GM19438 (cell line): Measurements from ENCODE around the gene HIVEP3.

Experiments used
- ATAC-seq: cut with Tn5 transposase; IDR thresholded peaks from one replicate; pipeline ENCODE4 v1.9.1; 2021; ENCODE audit warnings: low read depth; ENCODE audit not compliant: unreplicated experiment

Gene HIVEP3

DNA sequence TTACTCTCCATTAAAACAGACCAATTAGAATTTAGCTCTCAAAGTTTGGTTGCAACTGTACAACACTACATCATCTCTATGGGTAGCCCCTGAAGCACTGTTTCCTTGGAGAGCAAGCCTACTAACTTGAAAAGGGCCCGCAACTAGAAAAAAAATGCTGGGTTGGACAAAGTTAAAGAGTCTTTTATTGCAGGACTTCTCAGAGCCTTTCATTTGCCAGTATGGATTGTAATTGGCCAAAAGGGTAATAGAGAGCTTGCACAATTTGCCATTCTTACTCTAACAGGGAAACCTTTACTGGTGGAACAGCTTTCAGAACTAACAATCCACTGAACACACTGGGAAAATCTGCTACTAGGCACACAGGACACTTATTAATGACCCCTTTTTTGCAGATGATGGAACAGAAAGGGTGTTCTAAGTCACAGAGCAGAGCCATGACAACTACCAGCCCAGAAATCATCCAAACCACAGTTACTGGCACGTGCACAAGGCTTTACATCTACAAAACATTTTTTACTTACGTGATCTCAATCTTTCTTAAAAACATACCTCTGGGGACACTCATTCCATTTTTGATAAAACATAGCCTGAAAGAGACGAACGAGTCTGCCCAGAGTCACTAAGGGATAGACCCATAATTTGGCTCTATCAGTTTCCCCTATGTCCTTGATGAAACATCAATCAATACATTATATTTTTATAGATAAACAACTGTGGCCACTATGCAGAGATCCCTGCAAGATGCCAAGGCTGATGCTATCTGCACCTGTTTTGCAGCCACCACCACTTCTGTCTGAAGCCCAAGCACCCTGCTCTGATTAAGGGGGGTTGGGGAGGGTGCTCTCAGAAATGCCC, 257.9 kb downstream of the HIVEP3 start:
- no peak for ATAC-seq

DNA sequence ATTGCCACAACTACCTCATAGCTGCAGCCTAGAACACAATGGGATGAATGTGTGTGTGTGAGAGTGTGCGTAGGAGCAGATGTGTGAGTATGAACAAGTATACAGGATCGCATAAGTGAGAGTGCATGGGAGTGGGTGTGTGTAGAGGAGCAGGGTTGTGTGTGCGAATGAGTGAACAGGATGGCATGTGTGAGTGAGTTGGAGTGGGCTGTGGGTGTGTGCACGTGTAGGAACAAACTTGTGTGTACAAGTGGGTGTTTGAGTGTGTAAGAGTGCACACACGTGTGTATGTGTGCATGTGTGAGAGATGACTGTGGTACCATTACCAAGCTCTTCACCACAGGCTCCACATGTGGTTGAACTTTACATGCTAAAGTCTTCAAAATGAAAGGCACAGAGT, 258.8 kb downstream of the HIVEP3 start:
- ATAC-seq: no peak

DNA sequence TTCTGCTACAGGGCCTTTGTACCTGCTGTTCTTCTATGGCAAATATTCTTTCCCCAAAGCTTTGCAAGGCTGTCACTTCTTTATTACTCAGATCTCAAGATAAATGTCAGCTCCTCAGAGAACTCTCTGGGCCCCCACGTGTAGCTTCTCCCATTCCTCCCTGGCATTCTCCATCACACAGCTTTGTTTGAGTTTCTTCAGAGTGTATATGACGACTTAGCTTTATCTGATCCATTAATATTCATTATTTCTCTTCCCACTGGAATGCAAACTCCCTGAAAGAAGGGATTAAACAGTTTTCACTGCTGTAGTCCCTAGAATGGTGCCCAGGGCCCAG, 259.6 kb downstream of the HIVEP3 start:
- ATAC-seq: no peak

DNA sequence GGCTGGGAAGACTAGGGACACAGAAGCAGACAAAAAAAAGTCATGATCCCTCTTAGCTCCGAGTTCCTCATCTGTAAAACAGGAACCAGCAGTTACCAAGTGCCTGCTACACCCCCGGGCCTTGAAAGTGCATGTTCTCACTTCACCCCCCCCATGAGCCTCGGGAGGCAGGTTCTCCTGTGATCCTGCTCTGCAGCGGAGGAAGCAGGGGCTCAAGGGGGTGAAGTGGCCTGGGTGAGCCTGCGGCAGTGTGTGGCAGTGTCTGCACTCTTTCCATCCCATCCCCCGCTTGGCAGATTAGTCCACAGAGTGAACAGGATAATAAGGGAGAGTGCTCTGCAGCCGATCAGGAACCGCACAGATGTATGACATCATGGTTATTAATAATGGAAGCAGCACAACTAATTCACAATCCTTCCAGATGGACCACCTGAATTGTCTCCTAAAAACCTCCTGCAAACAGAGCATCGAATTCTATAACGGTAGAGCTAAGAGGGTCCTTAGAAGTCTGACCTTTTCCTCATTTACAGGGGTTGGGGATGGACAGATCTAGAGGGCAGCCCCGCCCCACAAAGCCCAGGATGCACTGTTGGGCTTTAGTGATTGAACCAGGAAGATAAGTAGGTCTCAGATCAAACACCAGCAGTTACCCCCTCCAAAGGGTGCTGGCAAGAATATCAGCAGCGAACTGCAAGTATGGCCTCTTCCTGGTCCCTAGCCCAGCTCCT, 260.1 kb downstream of the HIVEP3 start:
- no peak for ATAC-seq

DNA sequence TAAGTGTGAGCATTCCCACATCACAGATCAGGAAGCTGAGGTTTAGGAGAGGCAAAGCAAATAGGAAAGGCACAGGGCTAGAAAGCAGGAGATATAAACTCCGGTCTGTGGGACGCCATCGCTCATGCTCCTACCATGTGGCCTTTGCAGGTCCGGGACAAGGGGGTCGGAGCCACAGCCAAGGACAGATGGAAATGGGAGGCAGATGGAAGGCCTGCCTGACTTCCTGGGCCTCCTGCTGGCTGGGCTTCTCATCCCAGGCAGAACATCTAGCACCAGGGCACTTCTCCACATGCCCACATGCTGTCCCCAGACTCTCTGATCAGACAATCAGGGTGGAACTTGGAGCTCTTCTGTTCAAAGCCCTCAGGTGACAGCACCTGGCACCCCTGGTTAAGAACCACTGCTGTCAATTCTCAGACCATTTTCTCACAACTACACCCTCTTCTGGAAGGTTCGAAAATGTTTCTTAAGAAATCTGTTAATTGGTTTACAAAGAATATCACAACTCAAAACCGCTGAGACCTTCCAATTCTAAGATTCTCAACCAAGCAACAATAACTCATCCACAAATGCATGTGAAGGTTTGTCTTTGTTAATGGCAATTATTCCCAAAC, 260.9 kb downstream of the HIVEP3 start:
- ATAC-seq: no peak

DNA sequence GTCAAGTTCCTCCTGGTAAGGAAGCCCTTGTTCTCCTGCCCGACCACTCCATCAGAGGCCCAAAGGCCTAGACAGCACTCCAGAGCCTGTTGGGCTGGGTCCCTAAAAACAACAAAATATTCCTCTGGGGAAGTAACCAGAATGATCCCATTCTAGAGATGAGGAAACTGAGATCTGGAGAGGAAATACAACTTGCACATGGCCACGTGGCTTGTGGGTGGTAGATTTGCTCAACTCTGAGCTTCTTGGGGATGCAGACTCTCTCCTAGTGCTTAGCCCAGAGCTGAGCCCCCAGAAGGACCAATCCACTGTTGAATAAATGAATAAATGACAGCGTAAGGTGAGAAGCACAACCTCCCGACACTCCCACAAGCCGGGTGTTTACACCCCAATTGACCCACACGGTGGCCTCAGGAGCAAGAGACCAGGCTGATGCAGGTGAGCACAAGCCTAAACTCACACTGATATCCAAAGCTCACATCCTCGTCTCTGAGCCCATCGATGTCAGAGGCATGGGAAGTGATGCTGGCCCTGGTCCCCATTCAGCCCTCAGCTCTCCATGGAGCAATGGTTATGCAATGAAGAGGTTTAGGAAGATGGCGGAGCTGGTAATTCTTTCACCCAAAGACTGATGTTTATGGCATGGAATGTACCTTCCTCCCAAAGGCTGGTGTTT, 261.8 kb downstream of the HIVEP3 start:
- no peak for ATAC-seq

DNA sequence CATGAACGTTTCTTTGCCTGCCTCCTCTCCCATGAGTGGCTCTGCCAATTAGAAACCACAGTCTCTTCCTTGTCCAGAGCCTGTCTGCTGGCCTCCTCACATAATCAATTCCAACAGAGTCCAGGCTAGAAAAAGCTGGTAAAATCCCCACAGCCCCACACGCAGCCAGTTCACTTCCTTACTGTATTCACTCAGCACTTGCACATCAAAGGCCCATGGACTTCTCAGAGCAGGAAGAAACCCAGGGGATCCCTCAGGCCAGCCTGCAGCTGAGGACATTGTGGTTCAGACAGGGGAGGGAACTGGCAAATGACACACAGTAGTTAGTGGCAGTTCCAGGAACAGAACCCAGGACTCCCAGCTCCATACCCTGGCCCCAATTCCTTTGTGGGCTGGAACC, 262.7 kb downstream of the HIVEP3 start:
- ATAC-seq: no peak

DNA sequence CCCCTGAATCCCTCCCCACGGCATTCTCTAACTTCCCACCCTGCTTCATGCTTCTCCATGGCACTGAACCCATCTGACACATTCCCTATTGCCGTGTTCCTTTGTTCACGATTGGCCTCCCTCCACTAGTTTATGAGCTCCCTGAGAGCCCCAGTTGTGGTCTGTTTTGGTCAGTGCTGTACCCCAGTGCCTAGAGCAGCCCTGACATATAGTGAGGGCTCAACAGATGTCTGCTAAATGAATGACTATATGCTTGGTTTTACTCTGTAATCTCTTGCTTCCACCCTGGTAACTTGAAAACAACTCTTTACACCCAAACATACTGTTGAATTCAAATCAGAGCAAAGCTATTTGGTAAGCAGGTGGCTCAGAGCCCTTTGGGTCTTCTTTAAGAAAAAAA, 263.1 kb downstream of the HIVEP3 start:
- no peak for ATAC-seq

DNA sequence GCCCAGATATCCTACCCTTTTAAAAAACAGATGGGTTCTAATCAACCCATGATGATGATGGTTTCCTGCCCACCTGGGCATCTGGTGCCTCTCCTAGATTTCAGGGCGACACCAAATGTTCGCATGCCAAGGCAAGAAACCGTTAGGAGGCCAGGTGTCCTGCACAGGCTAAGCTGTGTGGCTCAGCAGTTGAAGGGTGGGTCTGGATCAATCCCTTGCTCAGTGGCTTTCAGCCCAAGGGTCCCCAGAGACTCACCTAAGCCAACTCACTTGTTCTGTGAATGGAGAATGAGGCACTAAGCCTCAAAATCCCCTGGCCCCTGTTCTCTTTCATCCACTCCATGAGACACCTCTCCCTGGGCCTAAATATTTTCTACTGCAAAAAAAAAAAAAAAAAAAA, 265.1 kb downstream of the HIVEP3 start:
- ATAC-seq: no peak

DNA sequence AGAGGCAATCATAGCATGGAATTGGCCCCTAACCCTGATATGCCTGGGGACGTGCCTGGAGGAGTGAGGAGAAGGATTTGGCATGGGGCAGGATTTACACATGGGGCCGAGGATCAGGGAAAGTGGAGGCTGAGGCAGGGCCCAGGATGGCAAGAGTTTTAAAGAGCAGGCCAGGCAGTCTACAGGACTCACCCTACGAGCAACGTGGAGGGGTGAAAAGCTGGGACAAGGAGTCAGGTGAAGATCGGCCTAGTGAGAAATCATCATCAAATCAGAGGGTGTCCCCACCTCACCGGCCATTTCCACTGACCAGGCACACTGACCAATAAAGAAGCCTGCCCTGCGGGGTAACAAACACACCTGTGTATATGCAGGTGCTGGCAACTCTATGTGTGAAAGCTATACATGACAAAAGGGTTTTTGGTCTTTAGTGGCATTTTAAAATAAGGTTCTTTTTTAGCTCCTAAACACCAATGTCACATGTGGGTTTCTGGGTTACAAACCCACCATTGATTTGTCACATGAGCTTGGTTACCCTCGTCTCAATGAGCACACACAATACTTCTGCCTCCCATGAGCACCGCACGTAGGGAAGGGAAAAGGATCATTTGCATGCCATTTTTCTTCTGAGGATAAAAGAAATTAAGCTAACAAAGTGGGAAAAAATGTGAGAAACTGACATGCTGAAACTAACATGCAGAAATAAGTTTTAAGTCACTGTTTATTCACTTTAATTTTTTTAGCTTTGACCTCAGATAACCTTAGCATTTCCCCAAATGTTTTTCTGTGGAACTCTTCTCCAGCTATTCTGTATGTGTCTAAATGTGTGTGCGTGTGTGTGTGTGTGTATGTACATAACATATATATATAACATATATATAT, 266.1 kb downstream of the HIVEP3 start:
- no peak for ATAC-seq

DNA sequence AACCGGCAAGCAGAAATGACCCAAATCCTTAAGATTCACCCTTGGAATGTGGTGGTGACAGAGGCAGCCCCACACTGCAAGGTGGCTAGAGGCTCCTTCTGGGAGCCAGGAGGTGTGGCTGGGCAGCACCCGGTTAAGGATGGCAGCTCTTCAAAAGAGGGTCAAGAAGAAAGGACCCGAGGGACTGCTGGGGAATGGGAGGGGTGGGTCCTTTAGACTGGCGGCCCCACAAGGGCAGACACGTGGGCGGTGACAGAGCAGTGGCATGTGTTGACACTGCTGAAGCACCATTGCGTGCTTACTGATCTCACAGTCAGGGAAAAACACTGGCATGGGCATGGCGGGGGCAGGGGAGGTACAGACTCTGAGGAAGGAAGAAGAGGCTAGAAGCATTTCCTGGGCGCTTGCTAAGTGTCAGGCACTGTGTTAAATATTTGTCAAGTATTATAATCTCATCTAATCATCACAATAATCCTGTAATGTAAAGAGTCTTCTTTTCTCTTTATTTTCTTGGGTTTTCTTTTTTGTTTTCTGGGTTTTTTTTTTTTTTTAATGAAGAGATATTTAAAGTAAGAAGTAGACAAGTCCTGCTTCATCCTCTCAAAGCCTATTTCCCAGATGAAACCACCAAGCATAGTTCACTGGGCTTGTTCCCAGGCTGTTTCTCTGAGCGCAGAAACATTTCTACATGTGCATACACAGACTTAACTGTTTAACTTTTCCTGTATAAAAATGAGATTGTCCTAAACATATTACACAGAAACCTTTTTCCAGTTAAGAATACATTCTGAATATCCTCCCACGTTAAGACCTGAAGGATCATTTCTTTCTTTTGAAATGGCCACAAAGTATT, 268.5 kb downstream of the HIVEP3 start:
- no peak for ATAC-seq

DNA sequence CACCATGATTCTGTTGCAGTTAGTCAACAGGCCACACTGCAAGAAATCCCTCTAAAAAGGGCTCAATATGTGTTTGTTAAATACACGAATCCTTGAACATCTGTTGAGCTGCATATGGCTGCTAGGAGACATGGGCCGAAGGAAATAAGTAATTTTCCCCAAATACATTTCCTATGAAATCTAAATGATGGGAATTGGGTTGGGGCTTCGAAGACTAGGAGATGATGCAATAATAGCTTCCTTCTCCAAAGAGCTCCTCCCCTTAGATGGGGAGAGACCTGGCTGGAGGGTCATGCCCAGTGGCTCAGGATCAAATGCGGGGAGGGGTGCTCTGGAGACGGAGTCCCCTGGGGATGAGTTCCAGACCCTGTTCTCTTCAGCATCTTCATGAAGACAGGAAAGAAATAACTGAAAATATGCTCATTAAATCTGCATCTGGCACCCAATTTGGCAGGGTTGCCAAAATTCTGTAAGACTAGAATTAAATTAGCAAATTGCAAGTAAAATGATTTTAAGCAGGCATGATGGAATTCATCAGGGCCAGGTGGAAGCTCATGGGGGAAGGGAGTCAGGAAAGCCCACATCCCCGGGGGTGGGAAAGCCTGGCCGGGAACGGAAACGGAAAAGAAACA, 269.2 kb downstream of the HIVEP3 start:
- ATAC-seq: no peak

DNA sequence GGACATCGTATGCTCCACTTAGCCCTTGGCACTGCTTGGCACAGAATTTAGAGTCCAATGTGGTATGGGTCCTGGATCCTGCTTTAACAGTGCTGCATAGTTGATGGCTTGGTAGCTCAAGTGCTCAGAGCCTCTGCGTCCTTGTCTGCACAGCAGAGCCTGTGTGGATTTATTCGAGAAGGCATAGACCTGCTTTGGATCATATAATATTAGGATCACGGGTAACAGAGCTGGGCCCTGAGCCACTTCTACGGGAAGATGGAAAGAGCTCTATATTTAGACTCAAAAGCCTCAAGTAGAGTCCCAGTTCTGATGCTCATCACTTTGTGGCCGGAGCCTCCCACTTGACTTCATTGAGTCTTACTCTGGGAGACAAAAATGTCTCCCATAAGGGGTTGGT, 269.9 kb downstream of the HIVEP3 start:
- no peak for ATAC-seq

DNA sequence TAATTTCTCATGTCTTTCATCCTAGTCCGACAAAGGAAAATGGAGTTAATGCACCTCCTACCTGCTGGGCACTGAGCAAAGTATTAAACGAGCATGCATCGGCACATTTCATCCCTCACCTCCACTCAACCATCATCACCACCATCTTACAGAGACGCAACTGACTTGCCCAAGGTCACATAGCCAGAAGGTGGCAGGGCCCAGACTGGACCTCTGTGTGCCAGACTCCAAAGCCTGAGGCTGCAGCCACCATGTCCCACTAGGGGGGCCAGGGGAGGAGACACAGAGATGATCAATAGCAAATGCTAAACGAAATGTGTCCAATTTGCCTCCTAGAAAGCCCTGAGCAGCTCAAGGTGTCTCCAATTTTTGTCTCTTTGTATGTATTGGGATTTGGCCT, 270.5 kb downstream of the HIVEP3 start:
- no peak for ATAC-seq

DNA sequence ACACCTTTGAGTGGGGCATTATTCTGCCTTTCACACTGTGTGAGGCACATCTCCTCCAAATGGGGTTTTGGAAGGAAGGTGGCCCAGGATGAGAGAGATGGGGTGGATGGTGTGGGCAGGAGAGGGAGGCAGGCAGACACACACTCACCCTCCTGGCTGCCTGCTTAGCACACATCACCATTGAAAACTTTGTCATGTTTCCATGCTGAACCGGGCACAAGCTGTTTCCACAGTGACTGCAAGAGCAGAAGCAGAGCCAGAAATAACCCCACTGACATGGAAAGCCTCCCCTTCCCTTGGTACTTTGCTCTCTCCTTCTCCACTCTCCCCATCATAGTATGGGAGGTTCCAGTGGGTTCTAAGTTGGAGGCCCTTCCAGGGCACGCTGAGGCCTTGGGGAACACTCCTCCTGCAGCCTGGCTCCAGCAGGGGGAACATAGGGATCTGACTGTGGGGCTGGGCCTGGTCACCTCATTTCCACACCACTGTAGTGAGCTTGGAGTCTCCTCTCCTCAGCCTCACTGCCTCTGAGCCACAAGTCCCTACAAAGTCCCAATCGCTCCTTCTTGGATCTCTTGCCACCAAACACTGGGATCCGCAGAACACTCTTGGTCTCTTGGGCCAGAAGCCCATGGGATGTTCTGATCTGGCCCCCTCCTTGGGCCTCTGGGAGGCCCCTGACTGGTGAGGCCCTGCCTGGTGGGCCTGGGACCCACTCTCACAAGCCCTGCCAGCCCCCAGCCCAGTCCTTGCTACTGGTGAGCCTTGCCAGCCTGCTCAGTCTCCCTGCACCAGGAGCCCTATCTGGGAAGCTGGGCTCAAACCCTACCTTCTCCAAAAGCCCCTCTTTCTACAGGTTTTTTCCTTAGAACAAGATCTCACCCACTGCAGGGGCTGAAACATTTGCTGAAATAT, 271.2 kb downstream of the HIVEP3 start:
- no peak for ATAC-seq

DNA sequence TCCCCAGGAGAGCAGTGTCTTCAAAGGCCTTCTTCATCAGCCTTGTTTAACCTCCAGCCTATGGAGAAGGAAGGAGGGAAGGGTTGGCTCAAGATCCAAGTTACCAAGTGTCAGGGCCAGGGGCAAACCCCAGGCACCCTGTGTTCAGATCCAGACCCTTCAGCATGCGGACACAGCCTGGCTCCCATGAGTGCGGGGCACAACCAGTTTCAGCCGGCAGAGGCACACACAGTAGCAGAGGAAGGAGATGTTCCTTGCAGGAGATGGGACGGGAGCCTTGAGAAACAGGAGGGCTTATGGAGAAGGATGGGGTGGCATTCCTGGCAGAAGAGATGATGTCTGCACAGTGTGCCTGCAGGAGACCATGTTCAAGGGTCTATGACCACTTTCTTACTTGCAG, 272.5 kb downstream of the HIVEP3 start:
- no peak for ATAC-seq

DNA sequence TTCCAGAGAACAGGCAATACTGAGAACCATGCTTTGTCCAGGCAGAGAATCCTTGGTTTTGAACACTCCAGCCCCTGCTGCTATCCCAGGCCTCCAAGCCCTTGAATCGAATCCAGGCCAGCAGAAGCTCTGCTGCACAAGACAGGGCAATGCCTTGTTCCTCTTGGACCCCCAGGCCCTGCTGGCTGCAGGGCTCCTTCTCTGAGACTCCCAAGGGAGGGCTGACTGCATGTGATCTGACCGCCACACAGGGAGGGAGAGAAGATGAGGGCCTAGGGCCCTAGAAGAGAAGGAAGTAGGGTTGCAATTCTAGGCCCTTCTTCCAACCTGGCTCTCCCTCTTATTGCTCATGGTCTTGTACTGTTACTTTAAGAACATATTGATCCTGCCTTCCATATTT, 273.7 kb downstream of the HIVEP3 start:
- no peak for ATAC-seq
